ENCODE data around the gene PPP1R12A.

GRCh38 chr12:79932357-79932756, 2.5 kb downstream of the PPP1R12A start:
- no peak for TF ChIP-seq POLR2A (IDR thresholded peaks at IDR 0.05)
- no peak for TF ChIP-seq POLR2AphosphoS5 (IDR thresholded peaks at IDR 0.05; ENCODE audit: insufficient read depth in 1 of 2, low read depth in 1 of 2)

Data from vagina (tissue), 2 donors.